ENCODE data around the gene COL4A1.

COL4A1 gene

GRCh38 chr13:110289174-110289573, 17.8 kb downstream of the COL4A1 start:
- Histone ChIP-seq H3K4me1 (ENCODE audit: control insufficient read depth, insufficient read depth, low read length) (no peaks in the 10 kb centered on the region), H3K27ac (ENCODE audit: low read depth, low read length) (no peak overlapping the region), H3K27me3 (ENCODE audit: control insufficient read depth, insufficient read depth, low read length) (no peaks in the 10 kb centered on the region), H3K4me3 (ENCODE audit: low read depth, low read length) (no peak overlapping the region), H3K9ac (ENCODE audit: low read depth, low read length) (no peak overlapping the region), H3K36me3 (ENCODE audit: control insufficient read depth, insufficient read depth, low read length) (no peaks in the 10 kb centered on the region), H3K9me3 (ENCODE audit: control insufficient read depth, insufficient read depth, low read length) (no peaks in the 10 kb centered on the region)

- Histone ChIP-seq H3K27me3 (ENCODE audit: control insufficient read depth, insufficient read depth, low read length) (no peaks in the 10 kb centered on the region), H3K9me3 (ENCODE audit: control insufficient read depth, insufficient read depth, low read length) (no peaks in the 10 kb centered on the region), H3K4me3 (ENCODE audit: low read depth, low read length) (no peak overlapping the region), H3K9ac (ENCODE audit: low read depth, low read length) (no peak overlapping the region), H3K27ac (ENCODE audit: low read depth, low read length) (no peak overlapping the region), H3K36me3 (ENCODE audit: control insufficient read depth, insufficient read depth, low read length) (no peaks in the 10 kb centered on the region), H3K4me1 (ENCODE audit: control insufficient read depth, insufficient read depth, low read length) (no peaks in the 10 kb centered on the region)
Observed at GRCh38 chr13:110286833-110287819, 19.8 kb downstream of the COL4A1 start.

- H3K36me3 ChIP-seq (ENCODE audit: control insufficient read depth, insufficient read depth, low read length): no peaks in the 10 kb centered on the region
- H3K27me3 ChIP-seq (ENCODE audit: control insufficient read depth, insufficient read depth, low read length): no peaks in the 10 kb centered on the region
- H3K27ac ChIP-seq (ENCODE audit: low read depth, low read length): no peak overlapping the region
- H3K9ac ChIP-seq (ENCODE audit: low read depth, low read length): no peak overlapping the region
- H3K9me3 ChIP-seq (ENCODE audit: control insufficient read depth, insufficient read depth, low read length): no peaks in the 10 kb centered on the region
- H3K4me1 ChIP-seq (ENCODE audit: control insufficient read depth, insufficient read depth, low read length): no peaks in the 10 kb centered on the region
- H3K4me3 ChIP-seq (ENCODE audit: low read depth, low read length): no peak overlapping the region
Observed at GRCh38 chr13:110285991-110286832, 20.7 kb downstream of the COL4A1 start.

- no peak overlapping the region for H3K9ac ChIP-seq (ENCODE audit: low read depth, low read length)
- H3K27me3 ChIP-seq (ENCODE audit: control insufficient read depth, insufficient read depth, low read length): no peaks in the 10 kb centered on the region
- no peaks in the 10 kb centered on the region for H3K36me3 ChIP-seq (ENCODE audit: control insufficient read depth, insufficient read depth, low read length)
- no peak overlapping the region for H3K27ac ChIP-seq (ENCODE audit: low read depth, low read length)
- no peaks in the 10 kb centered on the region for H3K4me1 ChIP-seq (ENCODE audit: control insufficient read depth, insufficient read depth, low read length)
- no peak overlapping the region for H3K4me3 ChIP-seq (ENCODE audit: low read depth, low read length)
- no peaks in the 10 kb centered on the region for H3K9me3 ChIP-seq (ENCODE audit: control insufficient read depth, insufficient read depth, low read length)
Observed at GRCh38 chr13:110284779-110285484, 22.0 kb downstream of the COL4A1 start.

- Histone ChIP-seq H3K27me3 (ENCODE audit: control insufficient read depth, insufficient read depth, low read length) (no peaks in the 10 kb centered on the region), H3K27ac (ENCODE audit: low read depth, low read length) (no peak overlapping the region), H3K9me3 (ENCODE audit: control insufficient read depth, insufficient read depth, low read length) (no peaks in the 10 kb centered on the region), H3K4me3 (ENCODE audit: low read depth, low read length) (no peak overlapping the region), H3K4me1 (ENCODE audit: control insufficient read depth, insufficient read depth, low read length) (no peaks in the 10 kb centered on the region), H3K36me3 (ENCODE audit: control insufficient read depth, insufficient read depth, low read length) (no peaks in the 10 kb centered on the region), H3K9ac (ENCODE audit: low read depth, low read length) (no peak overlapping the region)
Observed at GRCh38 chr13:110283736-110284517, 23.0 kb downstream of the COL4A1 start.

- Histone ChIP-seq H3K4me3 (ENCODE audit: low read depth, low read length) (no peak overlapping the region), H3K27me3 (ENCODE audit: control insufficient read depth, insufficient read depth, low read length) (no peaks in the 10 kb centered on the region), H3K36me3 (ENCODE audit: control insufficient read depth, insufficient read depth, low read length) (no peaks in the 10 kb centered on the region), H3K27ac (ENCODE audit: low read depth, low read length) (no peak overlapping the region), H3K9ac (ENCODE audit: low read depth, low read length) (no peak overlapping the region), H3K4me1 (ENCODE audit: control insufficient read depth, insufficient read depth, low read length) (no peaks in the 10 kb centered on the region), H3K9me3 (ENCODE audit: control insufficient read depth, insufficient read depth, low read length) (no peaks in the 10 kb centered on the region)
Observed at GRCh38 chr13:110282316-110282841, 24.6 kb downstream of the COL4A1 start.

GRCh38 chr13:110281736-110282135, 25.2 kb downstream of the COL4A1 start:
- Histone ChIP-seq H3K4me1 (ENCODE audit: control insufficient read depth, insufficient read depth, low read length) (no peaks in the 10 kb centered on the region), H3K27me3 (ENCODE audit: control insufficient read depth, insufficient read depth, low read length) (no peaks in the 10 kb centered on the region), H3K27ac (ENCODE audit: low read depth, low read length) (no peak overlapping the region), H3K9ac (ENCODE audit: low read depth, low read length) (no peak overlapping the region), H3K4me3 (ENCODE audit: low read depth, low read length) (no peak overlapping the region), H3K9me3 (ENCODE audit: control insufficient read depth, insufficient read depth, low read length) (no peaks in the 10 kb centered on the region), H3K36me3 (ENCODE audit: control insufficient read depth, insufficient read depth, low read length) (no peaks in the 10 kb centered on the region)

- H3K27ac ChIP-seq (ENCODE audit: low read depth, low read length): no peak overlapping the region
- no peak overlapping the region for H3K9ac ChIP-seq (ENCODE audit: low read depth, low read length)
- no peak overlapping the region for H3K4me3 ChIP-seq (ENCODE audit: low read depth, low read length)
- no peaks in the 10 kb centered on the region for H3K9me3 ChIP-seq (ENCODE audit: control insufficient read depth, insufficient read depth, low read length)
- no peaks in the 10 kb centered on the region for H3K36me3 ChIP-seq (ENCODE audit: control insufficient read depth, insufficient read depth, low read length)
- H3K4me1 ChIP-seq (ENCODE audit: control insufficient read depth, insufficient read depth, low read length): no peaks in the 10 kb centered on the region
- H3K27me3 ChIP-seq (ENCODE audit: control insufficient read depth, insufficient read depth, low read length): no peaks in the 10 kb centered on the region
Observed at GRCh38 chr13:110280985-110281688, 25.8 kb downstream of the COL4A1 start.

GRCh38 chr13:110280231-110280813, 26.6 kb downstream of the COL4A1 start:
- no peaks in the 10 kb centered on the region for H3K27me3 ChIP-seq (ENCODE audit: control insufficient read depth, insufficient read depth, low read length)
- H3K9me3 ChIP-seq (ENCODE audit: control insufficient read depth, insufficient read depth, low read length): no peaks in the 10 kb centered on the region
- no peak overlapping the region for H3K9ac ChIP-seq (ENCODE audit: low read depth, low read length)
- H3K4me3 ChIP-seq (ENCODE audit: low read depth, low read length): no peak overlapping the region
- no peaks in the 10 kb centered on the region for H3K36me3 ChIP-seq (ENCODE audit: control insufficient read depth, insufficient read depth, low read length)
- H3K4me1 ChIP-seq (ENCODE audit: control insufficient read depth, insufficient read depth, low read length): no peaks in the 10 kb centered on the region
- H3K27ac ChIP-seq (ENCODE audit: low read depth, low read length): no peak overlapping the region
